Measurements from ENCODE around the gene PLCD3.

PLCD3 gene

GRCh38 chr17:45101883-45102811 is 30.2 kb downstream of the PLCD3 start:
- DNase-seq = no peak

GRCh38 chr17:45101546-45101882 is 30.8 kb downstream of the PLCD3 start:
- DNase-seq = no peak

- peak; percentile 89 for DNase-seq
Observed at GRCh38 chr17:45098869-45099616, 33.3 kb downstream of the PLCD3 start.

- DNase-seq = no peak
Observed at GRCh38 chr17:45098081-45098868, 34.0 kb downstream of the PLCD3 start.

- DNase-seq = no peak
Observed at GRCh38 chr17:45096926-45097325, 35.4 kb downstream of the PLCD3 start.

- DNase-seq = no peak
Observed at GRCh38 chr17:45096141-45096540, 36.2 kb downstream of the PLCD3 start.

DNA sequence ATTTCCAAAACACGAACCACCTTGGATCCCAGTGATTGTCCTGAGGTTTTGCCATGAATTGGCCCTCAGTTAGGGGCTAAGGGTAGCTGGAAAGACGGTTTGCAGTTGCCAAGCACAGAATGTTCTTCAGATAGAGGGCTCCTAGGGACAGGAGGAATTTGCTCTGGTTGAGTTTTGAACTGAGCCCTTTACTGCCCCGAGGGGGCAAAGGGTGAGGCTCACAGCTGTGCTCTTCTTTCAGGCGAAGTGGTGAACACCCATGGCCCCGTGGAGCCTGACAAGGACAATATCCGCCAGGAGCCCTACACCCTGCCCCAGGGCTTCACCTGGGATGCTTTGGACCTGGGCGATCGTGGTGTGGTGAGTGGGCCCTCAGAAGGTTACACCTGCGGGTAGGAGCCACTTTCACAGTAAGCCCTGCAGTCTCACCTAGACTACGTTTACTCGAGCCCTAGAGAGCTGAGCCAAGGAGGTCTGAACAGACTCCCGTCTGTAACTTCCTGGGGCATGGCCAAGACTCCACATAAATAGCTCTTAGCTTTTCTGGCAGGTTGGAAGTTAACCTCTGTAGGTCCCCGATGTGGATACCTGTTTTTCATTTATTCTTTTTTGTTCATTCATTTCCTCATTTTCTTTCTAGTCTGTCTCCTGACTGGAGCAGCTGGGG is 38.7 kb downstream of the PLCD3 start:
- DNase-seq = no peak

DNA sequence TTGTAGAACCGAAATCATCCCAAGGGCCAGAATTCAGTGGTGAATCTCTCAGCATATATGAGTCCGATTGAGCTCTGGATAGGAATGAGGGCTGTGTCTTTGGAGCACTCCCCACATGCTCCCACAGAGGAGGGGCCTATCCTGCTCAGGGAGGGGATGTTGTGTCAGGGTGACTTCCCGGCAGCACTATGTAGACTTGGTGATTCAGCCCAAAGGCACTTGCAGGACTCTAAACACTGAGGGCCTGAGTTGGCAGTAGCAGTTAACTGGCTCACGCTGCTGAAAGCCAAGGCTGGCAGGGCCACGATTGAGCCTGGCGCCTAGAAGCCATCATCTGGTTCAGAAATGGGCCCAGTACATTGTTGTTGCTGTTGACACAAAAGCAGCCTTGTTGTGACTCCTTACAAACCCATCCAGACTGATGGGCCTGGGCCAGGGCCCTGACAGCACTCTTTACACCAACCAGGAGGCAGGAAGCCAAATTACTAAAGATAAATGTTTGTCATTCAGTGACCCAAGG is 39.3 kb downstream of the PLCD3 start:
- DNase-seq = peak; percentile 57

GRCh38 chr17:45091778-45092425 is 40.4 kb downstream of the PLCD3 start:
- no peak for DNase-seq

GRCh38 chr17:45090711-45091110 is 41.6 kb downstream of the PLCD3 start:
- DNase-seq = no peak

- no peak for DNase-seq
Observed at GRCh38 chr17:45088741-45089140, 43.6 kb downstream of the PLCD3 start.

- DNase-seq = no peak
Observed at GRCh38 chr17:45087978-45088377, 44.3 kb downstream of the PLCD3 start.

GRCh38 chr17:45087504-45087975 is 44.8 kb downstream of the PLCD3 start:
- DNase-seq = no peak

DNA sequence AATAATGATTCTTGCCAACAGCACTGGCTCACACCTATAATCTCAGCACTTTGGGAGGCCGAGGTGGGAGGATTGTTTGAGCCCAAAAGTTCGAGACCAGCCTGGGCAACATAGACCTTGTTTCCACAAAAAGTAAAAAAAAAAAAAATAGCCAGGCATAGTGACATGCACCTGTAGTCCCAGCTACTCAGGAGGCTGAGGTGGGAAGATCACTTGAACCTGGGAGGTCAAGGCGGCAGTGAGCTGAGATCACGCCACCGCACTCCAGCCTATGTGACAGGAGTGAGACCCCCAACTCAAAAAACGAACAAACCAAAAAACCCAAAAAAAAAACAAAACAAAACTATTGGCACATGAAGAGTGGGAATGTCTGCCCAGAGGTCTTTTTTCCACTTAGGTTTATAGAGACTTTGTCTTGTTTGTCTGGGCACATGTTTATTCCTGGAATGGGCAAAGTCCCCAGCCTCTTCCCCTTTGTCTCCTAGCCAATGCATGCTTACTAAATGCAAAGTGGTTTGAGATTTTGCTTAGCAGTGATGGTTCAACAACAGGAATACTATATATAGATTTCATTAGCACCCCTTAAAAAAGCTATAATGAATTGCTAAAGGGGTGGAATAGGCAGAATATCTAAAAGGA is 45.3 kb downstream of the PLCD3 start:
- DNase-seq = no peak

- DNase-seq = no peak
Observed at GRCh38 chr17:45086391-45086790, 45.9 kb downstream of the PLCD3 start.

GRCh38 chr17:45081047-45081703 is 51.1 kb downstream of the PLCD3 start:
- no peak for DNase-seq

GRCh38 chr17:45077643-45078042 is 54.7 kb downstream of the PLCD3 start:
- no peak for DNase-seq

DNA sequence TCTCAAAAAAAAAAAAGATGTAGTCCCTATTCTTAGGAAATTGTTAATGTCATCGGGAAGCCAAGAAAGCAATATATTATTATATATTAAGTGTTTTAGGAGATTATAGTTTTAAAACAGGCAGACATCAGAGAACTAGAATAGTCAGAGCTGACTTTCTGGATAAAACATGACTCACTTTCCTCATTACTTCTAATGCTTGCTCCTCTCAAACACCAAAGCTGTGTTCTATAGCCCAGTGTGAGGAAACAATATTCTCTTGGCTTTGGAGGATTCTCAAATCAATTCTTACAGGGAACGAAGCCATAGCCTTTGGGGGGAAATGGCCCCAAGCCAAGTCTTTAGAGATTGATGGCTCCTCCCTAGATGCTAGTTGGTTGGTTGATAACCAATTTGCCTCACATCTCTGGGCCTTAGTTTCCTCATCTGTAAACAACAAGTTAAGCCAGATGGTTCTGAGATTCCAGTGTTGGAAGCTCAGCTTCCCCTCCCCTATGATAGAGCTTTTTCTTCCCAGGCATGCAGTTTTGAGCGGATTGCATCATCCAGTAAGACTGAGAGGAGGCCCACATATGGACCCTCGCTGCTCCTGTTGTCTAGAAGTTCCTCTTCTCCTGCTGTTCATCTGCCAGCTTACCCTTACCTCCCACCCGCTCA is 58.8 kb downstream of the PLCD3 start:
- no peak for DNase-seq

GRCh38 chr17:45070809-45071208 is 61.5 kb downstream of the PLCD3 start:
- DNase-seq = no peak

DNA sequence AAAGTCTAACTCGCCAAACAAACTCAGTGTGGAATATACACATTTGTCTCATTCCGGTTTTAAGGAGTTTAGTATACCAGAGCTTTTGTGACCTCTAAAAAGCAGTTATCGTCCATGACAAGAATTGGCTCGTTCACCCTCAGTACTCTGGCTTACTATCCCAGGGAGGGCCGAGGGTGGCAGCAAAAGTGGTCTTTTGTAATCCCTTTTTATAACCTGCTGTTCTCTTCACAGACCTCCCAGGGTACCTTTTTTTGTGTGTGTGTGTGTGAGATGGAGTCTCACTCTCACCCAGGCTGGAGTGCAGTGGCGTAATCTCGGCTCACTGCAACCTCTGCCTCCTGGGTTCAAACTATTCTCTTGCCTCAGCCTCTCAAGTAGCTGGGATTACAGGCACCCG is 62.3 kb downstream of the PLCD3 start:
- no peak for DNase-seq

Measured in femur (tissue), 1 donor.